ENCODE measurements around the gene ZSCAN21. TPM values are rescaled to one million over a fixed set of nuclear protein-coding genes. Genes with fewer than 3 reads are reported as not detected.
A peak's percentile ranks its signal among the peaks of the same experiment; 100 is the strongest.

ZSCAN21 gene
- total RNA-seq, 1 donor = 9.8 TPM

DNA sequence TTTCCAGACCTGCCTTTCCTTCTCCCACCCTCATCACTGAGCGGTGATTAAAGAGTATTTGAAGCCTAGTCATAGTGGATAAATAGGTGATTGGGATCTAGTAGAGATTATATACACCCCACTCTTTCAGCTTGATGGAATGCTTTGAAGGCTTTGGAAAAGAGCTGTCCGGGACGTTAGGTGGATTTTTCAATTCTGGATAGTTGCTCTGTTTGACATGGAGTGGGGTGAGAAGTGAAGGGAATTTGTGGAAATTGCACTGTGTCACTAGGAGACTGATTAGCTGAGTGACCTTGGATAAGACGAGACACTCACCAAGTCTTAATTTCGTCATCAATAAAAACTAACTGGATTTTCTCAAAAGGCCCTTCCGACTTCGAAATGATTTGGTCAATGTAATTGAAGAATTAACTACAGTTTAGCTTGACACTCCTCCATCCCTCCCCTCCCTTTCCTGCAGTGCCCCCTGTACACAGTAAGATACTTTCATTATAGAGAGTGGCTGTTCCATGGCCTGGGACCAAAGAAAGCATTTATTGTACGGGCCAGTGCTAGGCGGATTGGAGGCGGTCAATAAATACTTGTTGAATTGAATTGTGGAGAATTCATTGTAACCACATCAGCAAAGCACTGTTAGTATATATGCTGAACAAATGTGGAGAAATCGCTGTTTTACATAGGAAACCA is 33.2 kb upstream of the ZSCAN21 start:
- peaks cover 18% of the 10 kb centered on the region for H3K4me1 ChIP-seq (ENCODE audit: insufficient read depth, low read length)
- peak overlapping the region; percentile 84 for H3K4me2 ChIP-seq (ENCODE audit: insufficient read depth, low read length)
- H3K27ac ChIP-seq (ENCODE audit: low read depth, low read length) = peak overlapping the region; percentile 91
- H4K20me1 ChIP-seq (ENCODE audit: insufficient read depth, low read length) = peaks cover 23% of the 10 kb centered on the region
- peak overlapping the region; percentile 84 for H3K4me3 ChIP-seq (ENCODE audit: insufficient read depth, low read length)
- peaks cover 8% of the 10 kb centered on the region for H3K27me3 ChIP-seq (ENCODE audit: insufficient read depth, low read length)
- peaks cover 60% of the 10 kb centered on the region for H3K79me2 ChIP-seq (ENCODE audit: insufficient read depth, low read length)
- H2AFZ ChIP-seq (ENCODE audit: low read length) = peak overlapping the region; percentile 61
- peak; percentile 70 for DNase-seq (ENCODE audit: insufficient read length, low spot score, missing footprints)
- no peaks in the 10 kb centered on the region for H3K9me3 ChIP-seq (ENCODE audit: low read depth, low read length)
- TF ChIP-seq, protein P1, sequence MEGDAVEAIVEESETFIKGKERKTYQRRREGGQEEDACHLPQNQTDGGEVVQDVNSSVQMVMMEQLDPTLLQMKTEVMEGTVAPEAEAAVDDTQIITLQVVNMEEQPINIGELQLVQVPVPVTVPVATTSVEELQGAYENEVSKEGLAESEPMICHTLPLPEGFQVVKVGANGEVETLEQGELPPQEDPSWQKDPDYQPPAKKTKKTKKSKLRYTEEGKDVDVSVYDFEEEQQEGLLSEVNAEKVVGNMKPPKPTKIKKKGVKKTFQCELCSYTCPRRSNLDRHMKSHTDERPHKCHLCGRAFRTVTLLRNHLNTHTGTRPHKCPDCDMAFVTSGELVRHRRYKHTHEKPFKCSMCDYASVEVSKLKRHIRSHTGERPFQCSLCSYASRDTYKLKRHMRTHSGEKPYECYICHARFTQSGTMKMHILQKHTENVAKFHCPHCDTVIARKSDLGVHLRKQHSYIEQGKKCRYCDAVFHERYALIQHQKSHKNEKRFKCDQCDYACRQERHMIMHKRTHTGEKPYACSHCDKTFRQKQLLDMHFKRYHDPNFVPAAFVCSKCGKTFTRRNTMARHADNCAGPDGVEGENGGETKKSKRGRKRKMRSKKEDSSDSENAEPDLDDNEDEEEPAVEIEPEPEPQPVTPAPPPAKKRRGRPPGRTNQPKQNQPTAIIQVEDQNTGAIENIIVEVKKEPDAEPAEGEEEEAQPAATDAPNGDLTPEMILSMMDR (IDR thresholded peaks at IDR 0.05; ENCODE audit: extremely low read depth, low read depth, low read length) = no peak
- peaks cover 10% of the 10 kb centered on the region for H3K36me3 ChIP-seq (ENCODE audit: insufficient read depth, low read length)

DNA sequence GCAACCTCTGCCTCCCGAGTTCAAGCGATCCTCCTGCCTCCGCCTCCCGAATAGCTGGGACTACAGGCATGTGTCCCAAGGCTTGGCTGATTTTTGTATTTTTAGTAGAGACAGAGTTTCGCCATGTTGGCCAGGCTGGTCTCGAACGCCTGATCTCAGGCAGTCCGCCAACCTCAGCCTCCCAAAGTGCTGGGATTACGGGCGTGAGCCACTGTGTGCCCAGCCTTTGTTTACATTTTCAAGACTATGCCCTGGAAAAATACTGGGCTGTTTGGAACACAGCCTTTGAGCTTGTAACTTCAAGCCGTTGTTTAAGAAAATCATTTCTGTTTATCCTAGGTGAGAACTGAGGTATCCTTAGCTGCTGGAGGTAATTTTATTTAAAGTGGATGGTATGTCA is 32.3 kb upstream of the ZSCAN21 start:
- Histone ChIP-seq H3K36me3 (ENCODE audit: insufficient read depth, low read length) (peaks cover 12% of the 10 kb centered on the region), H3K4me1 (ENCODE audit: insufficient read depth, low read length) (peaks cover 18% of the 10 kb centered on the region), H3K79me2 (ENCODE audit: insufficient read depth, low read length) (peaks cover 69% of the 10 kb centered on the region), H3K4me2 (ENCODE audit: insufficient read depth, low read length) (peak overlapping the region; percentile 84), H3K4me3 (ENCODE audit: insufficient read depth, low read length) (peak overlapping the region; percentile 38), H4K20me1 (ENCODE audit: insufficient read depth, low read length) (peaks cover 29% of the 10 kb centered on the region), H2AFZ (ENCODE audit: low read length) (no peak overlapping the region), H3K27ac (ENCODE audit: low read depth, low read length) (peak overlapping the region; percentile 91), H3K9me3 (ENCODE audit: low read depth, low read length) (no peaks in the 10 kb centered on the region), H3K27me3 (ENCODE audit: insufficient read depth, low read length) (peaks cover 5% of the 10 kb centered on the region)
- TF ChIP-seq, protein P1 (IDR thresholded peaks at IDR 0.05; ENCODE audit: extremely low read depth, low read depth, low read length) = no peak
- DNase-seq (ENCODE audit: insufficient read length, low spot score, missing footprints) = no peak

DNA sequence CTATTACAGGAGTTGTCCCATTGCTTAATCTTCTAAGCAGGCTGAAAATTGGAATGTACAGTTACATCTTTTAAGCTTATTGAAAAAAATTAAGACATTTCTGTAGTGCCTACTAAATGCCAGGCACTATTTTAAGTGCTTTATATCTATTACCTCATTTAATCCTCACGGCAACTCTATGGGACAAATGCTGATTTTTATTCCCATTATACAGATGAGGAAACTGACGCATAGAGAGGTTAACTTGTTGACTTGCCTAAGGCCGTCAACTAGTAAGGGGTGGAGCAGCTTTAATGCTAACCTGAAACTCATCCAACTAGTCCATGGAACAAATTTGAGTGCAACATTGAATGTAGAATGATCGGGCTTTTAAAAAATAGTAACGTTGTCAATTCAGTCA is 31.7 kb upstream of the ZSCAN21 start:
- H3K79me2 ChIP-seq (ENCODE audit: insufficient read depth, low read length) = peaks cover 75% of the 10 kb centered on the region
- H3K4me1 ChIP-seq (ENCODE audit: insufficient read depth, low read length) = peaks cover 18% of the 10 kb centered on the region
- H3K27me3 ChIP-seq (ENCODE audit: insufficient read depth, low read length) = no peaks in the 10 kb centered on the region
- TF ChIP-seq, protein P1 (IDR thresholded peaks at IDR 0.05; ENCODE audit: extremely low read depth, low read depth, low read length) = no peak
- no peak overlapping the region for H2AFZ ChIP-seq (ENCODE audit: low read length)
- peaks cover 17% of the 10 kb centered on the region for H3K36me3 ChIP-seq (ENCODE audit: insufficient read depth, low read length)
- peaks cover 34% of the 10 kb centered on the region for H4K20me1 ChIP-seq (ENCODE audit: insufficient read depth, low read length)
- DNase-seq (ENCODE audit: insufficient read length, low spot score, missing footprints) = no peak
- H3K4me2 ChIP-seq (ENCODE audit: insufficient read depth, low read length) = peak overlapping the region; percentile 84
- no peaks in the 10 kb centered on the region for H3K9me3 ChIP-seq (ENCODE audit: low read depth, low read length)
- H3K27ac ChIP-seq (ENCODE audit: low read depth, low read length) = peak overlapping the region; percentile 91
- no peak overlapping the region for H3K4me3 ChIP-seq (ENCODE audit: insufficient read depth, low read length)

DNA sequence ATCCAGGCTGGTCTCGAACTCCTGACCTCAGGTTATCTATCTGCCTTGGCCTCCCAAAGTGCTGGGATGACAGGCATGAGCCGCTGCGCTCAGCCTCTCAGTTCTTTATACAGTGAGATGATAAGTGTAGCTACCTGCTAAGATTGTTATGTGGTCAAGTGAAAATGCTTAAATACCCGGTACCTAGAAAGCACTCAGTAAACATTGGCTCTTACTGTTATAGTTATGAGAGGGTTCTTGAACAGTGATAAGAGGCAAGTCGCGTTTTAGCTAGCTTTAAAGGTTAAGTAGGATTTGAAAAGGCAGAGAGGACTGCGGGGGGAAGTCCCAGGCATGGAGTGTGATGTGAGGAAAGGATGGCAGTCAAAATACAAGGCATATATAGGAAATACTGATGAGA is 29.7 kb upstream of the ZSCAN21 start:
- no peak overlapping the region for H3K4me3 ChIP-seq (ENCODE audit: insufficient read depth, low read length)
- H3K27ac ChIP-seq (ENCODE audit: low read depth, low read length) = no peak overlapping the region
- no peak overlapping the region for H2AFZ ChIP-seq (ENCODE audit: low read length)
- no peak for DNase-seq (ENCODE audit: insufficient read length, low spot score, missing footprints)
- peaks cover 18% of the 10 kb centered on the region for H3K4me1 ChIP-seq (ENCODE audit: insufficient read depth, low read length)
- no peak overlapping the region for H3K4me2 ChIP-seq (ENCODE audit: insufficient read depth, low read length)
- H4K20me1 ChIP-seq (ENCODE audit: insufficient read depth, low read length) = peaks cover 39% of the 10 kb centered on the region
- TF ChIP-seq, protein P1 (IDR thresholded peaks at IDR 0.05; ENCODE audit: extremely low read depth, low read depth, low read length) = no peak
- no peaks in the 10 kb centered on the region for H3K9me3 ChIP-seq (ENCODE audit: low read depth, low read length)
- H3K79me2 ChIP-seq (ENCODE audit: insufficient read depth, low read length) = peaks cover 91% of the 10 kb centered on the region
- no peaks in the 10 kb centered on the region for H3K27me3 ChIP-seq (ENCODE audit: insufficient read depth, low read length)
- peaks cover 35% of the 10 kb centered on the region for H3K36me3 ChIP-seq (ENCODE audit: insufficient read depth, low read length)

Data from osteoblast (primary cell).